HepG2 (cell line): ENCODE results near the gene ZC3H14. TPM values are rescaled to one million over a fixed set of nuclear protein-coding genes. Genes with fewer than 3 reads are reported as not detected.
A peak's percentile ranks its signal among the peaks of the same experiment; 100 is the strongest.

ENCODE experiments used
- CEBPB ChIP-seq: IDR thresholded peaks from 2 replicates; pipeline ENCODE4 v1.6.1; 2011; ENCODE audit warnings: low read depth, low read length, improper control_type of control experiment, borderline replicate concordance
- CREB1 ChIP-seq, 2 experiments: fragments of 450-650 bp in 1 of 2; IDR thresholded peaks; 2 replicates each; pipeline ENCODE4 v1.6.1; 2016 to 2017; ENCODE audit warnings: control low read depth in 1 of 2, mild to moderate bottlenecking in 1 of 2, missing compliant biosample characterization in 1 of 2, missing genetic modification characterization in 1 of 2
- CREBL2 ChIP-seq: sonication (generic); formaldehyde crosslinking; IDR thresholded peaks from 2 replicates; pipeline ENCODE4 v1.8.1; 2023; ENCODE audit warnings: missing genetic modification reagents, mild to moderate bottlenecking, borderline replicate concordance
- FOXO1 ChIP-seq: sonication (generic); formaldehyde crosslinking; IDR thresholded peaks from 2 replicates; pipeline ENCODE4 v1.4.0; 2020; ENCODE audit warnings: missing genetic modification reagents
- HMG20A ChIP-seq: IDR thresholded peaks from 2 replicates; pipeline ENCODE4 v1.6.1; 2016; ENCODE audit warnings: borderline replicate concordance
- HOMEZ ChIP-seq: IDR thresholded peaks from 2 replicates; pipeline ENCODE4 v1.6.1; 2016; ENCODE audit warnings: low read depth
- MAFK ChIP-seq, 2 experiments: IDR thresholded peaks in 1 of 2; conservative IDR thresholded peaks in 1 of 2; 2 replicates each; pipeline ENCODE4 v1.6.1; 2011; ENCODE audit warnings: improper control_type of control experiment in 2 of 2, low read length in 2 of 2
- MBD4 ChIP-seq: IDR thresholded peaks from 2 replicates; pipeline ENCODE4 v1.6.1; 2012; ENCODE audit warnings: low read length, inconsistent platforms, borderline replicate concordance
- NCOR1 ChIP-seq: fragments of 200-600 bp; sonication (generic); IDR thresholded peaks from 2 replicates; pipeline ENCODE4 v1.7.0; 2017; ENCODE audit warnings: antibody characterized with exemption, low read length, borderline replicate concordance
- PAXIP1 ChIP-seq: sonication (generic); formaldehyde crosslinking; conservative IDR thresholded peaks from 2 replicates; pipeline ENCODE4 v1.4.0; 2020; ENCODE audit warnings: mild to moderate bottlenecking, missing genetic modification reagents, moderate library complexity
- POGZ ChIP-seq: sonication (generic); formaldehyde crosslinking; IDR thresholded peaks from 2 replicates; pipeline ENCODE4 v1.4.0; 2020; ENCODE audit warnings: mild to moderate bottlenecking, missing genetic modification reagents
- POLR2AphosphoS2 ChIP-seq: IDR thresholded peaks from 2 replicates; pipeline ENCODE4 v1.6.1; 2011; ENCODE audit warnings: low read depth, low read length, improper control_type of control experiment
- SOX6 ChIP-seq, 2 experiments: fragments of 450-650 bp in 1 of 2; sonication (generic) in 1 of 2; formaldehyde crosslinking in 1 of 2; IDR thresholded peaks; 2 replicates each; pipeline versions ENCODE4 v1.4.0 to v1.6.1; 2017 to 2020; ENCODE audit warnings: antibody characterized with exemption in 1 of 2, mild to moderate bottlenecking in 1 of 2, missing genetic modification reagents in 1 of 2
- ZNF205 ChIP-seq: IDR thresholded peaks from 2 replicates; pipeline ENCODE4 v1.6.1; 2018; ENCODE audit warnings: missing biosample characterization, missing genetic modification reagents
- ZNF343 ChIP-seq: sonication (generic); formaldehyde crosslinking; IDR thresholded peaks from 2 replicates; pipeline ENCODE4 v1.4.0; 2020; ENCODE audit warnings: mild to moderate bottlenecking, missing genetic modification reagents
- ZNF446 ChIP-seq: sonication (generic); formaldehyde crosslinking; IDR thresholded peaks from 2 replicates; pipeline ENCODE4 v1.5.0; 2020; ENCODE audit warnings: mild to moderate bottlenecking, missing genetic modification reagents
- polyA plus RNA-seq, 8 experiments: library from polyadenylated mRNA; depleted of rRNA in 3 of 8; stranded (reverse) in 7 of 8; unstranded in 1 of 8; fragments of >200 nt; fragmentation: Illumina TruSeq in 4 of 8; extraction: Trizol in 4 of 8; gene quantifications; 2 replicates each; pipeline versions ENCODE4 v1.2.1 to v1.2.3, GENCODE V29; 2011 to 2016; ENCODE audit warnings: low read depth in 4 of 8, missing spikeins in 1 of 8, mixed read lengths in 1 of 8; ENCODE audit not compliant: insufficient read depth in 1 of 8
- total RNA-seq, 5 experiments: library from RNA; depleted of rRNA; stranded (reverse); fragments of >200 nt; fragmentation: Illumina TruSeq; extraction: Trizol; gene quantifications; 2 replicates each; pipeline ENCODE4 v1.2.3, GENCODE V29; 2016; ENCODE audit warnings: low read depth in 1 of 5

Gene ZC3H14
- total and polyA plus RNA-seq, 2 of the 13 experiments (the other 11 are each of a cell fraction or from before 2014, with no cell fraction given): 65.1 to 67.5 TPM

DNA sequence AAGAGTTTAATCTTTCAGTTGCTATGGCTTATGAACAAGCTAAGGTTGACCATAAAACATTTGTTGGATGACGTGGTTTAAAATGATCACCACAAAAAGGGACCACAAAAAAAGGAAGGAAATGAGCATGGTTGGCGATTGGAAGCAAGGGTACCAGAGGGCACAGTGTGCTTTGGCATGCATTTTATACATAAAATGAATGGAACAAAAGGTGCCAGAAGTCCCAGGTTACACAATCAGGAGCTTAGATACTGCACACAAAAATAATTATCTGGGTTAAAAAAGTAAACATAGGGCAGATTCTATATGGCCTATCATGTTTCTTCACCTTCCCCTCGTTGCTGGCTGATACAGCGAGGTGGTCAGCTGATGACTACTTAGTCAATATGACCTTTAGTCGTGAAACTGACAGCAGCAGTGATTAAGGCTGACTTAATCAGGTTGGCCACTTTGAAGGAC lies 50.7 kb downstream of the ZC3H14 start (continued):
- TF ChIP-seq SOX6 (IDR thresholded peaks at IDR 0.05) (no peak), SOX6 (CRISPR knock-in tag; IDR thresholded peaks at IDR 0.05) (peak; percentile 81), CREBL2 (CRISPR knock-in tag) (no peak), CEBPB (peak; percentile 68), MAFK (conservative IDR thresholded peaks at IDR 0.05 in 1 of 2, IDR thresholded peaks at IDR 0.05 in 1 of 2; ENCODE audit: low read length in 2 of 2) (0 out of 4 replicates have a peak, but pooled peaks of 1 of the 2 experiments have one; percentile 6), CREB1 (IDR thresholded peaks at IDR 0.05) (no peak), CREB1 (CRISPR knock-in tag; IDR thresholded peaks at IDR 0.05) (peak; percentile 63), HMG20A (peak; percentile 47; the same call in 1 of the 2 replicates), MBD4 (peak; percentile 26; the same call in 1 of the 2 replicates), POGZ (peak; percentile 66), POLR2AphosphoS2 (no peak), ZNF205 (no peak), ZNF446 (CRISPR knock-in tag) (no peak), FOXO1 (CRISPR knock-in tag) (0 out of 2 replicates have a peak, but pooled peaks have one; percentile 37), PAXIP1 (CRISPR knock-in tag) (peak; percentile 73), ZNF343 (CRISPR knock-in tag) (no peak), NCOR1 (peak; percentile 31; the same call in 1 of the 2 replicates), HOMEZ (CRISPR knock-in tag) (peak; percentile 65; the same call in 1 of the 2 replicates)
- TF ChIP-seq, all 625 proteins: peak for 84
